DOHH2 (cell line): Measurements from ENCODE around the gene FBXW12.

Source experiments
- EZH2phosphoT487 ChIP-seq: fragments of 200-600 bp; sonication (generic); IDR thresholded peaks from 2 replicates; pipeline ENCODE4 v1.6.1; 2017; ENCODE audit warnings: borderline replicate concordance, mild to moderate bottlenecking, antibody characterized with exemption, low read length, moderate library complexity, mixed read lengths
- TF ChIP-seq, protein P1 (sequence below): fragments of 200-600 bp; sonication (generic); IDR thresholded peaks from one replicate; pipeline ENCODE4 v1.5.1; 2014; ENCODE audit warnings: antibody characterized with exemption, mild to moderate bottlenecking, low read depth, low read length; ENCODE audit not compliant: poor library complexity, severe bottlenecking

DNA sequence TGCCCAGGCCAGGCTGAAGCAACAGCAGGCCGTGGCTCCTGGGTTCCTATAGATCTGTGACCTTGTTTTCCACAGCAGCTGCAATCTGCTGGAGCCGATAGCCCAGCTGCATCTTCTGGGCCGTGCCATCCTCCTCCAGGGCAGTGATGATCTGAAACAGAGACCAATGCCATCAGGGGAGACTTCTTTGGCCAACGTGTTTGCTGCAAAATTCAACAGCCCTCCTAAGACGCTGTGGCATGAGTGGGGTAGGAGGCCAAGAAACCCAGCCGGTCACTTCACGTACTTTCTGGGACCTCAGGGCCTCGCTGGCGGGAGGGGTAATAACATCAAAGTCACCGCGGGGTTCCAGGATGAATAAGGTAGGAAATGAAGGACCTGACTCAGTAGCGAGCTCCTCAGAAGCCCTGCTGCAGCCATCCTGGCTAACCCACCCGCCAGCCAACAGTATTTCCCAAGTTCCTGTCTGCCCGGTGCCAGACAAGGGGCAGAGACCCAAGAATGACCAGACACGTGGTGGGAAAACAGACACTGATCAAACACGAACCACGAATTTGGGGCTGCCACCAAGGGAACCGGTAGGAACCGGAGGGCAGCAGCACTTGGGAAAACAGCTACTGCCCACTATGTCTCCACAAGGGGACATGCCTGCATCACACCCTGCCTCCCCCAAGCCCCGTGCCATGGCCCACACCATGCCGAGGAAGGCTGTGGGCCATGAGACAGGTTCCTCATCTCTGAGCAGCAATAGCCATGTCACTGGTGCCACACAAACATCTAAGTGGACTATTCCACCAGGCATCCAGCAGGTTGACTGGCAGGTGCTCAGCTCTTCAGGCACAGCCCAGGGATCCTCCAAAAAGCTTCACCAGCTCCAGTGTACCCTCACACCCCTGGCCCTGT is 32.7 kb downstream of the FBXW12 start:
- TF ChIP-seq, protein P1, sequence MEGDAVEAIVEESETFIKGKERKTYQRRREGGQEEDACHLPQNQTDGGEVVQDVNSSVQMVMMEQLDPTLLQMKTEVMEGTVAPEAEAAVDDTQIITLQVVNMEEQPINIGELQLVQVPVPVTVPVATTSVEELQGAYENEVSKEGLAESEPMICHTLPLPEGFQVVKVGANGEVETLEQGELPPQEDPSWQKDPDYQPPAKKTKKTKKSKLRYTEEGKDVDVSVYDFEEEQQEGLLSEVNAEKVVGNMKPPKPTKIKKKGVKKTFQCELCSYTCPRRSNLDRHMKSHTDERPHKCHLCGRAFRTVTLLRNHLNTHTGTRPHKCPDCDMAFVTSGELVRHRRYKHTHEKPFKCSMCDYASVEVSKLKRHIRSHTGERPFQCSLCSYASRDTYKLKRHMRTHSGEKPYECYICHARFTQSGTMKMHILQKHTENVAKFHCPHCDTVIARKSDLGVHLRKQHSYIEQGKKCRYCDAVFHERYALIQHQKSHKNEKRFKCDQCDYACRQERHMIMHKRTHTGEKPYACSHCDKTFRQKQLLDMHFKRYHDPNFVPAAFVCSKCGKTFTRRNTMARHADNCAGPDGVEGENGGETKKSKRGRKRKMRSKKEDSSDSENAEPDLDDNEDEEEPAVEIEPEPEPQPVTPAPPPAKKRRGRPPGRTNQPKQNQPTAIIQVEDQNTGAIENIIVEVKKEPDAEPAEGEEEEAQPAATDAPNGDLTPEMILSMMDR = no peak
- no peak for TF ChIP-seq EZH2phosphoT487
